ENCODE results near the gene BTAF1. TPM values are rescaled to one million over a fixed set of nuclear protein-coding genes. Genes with fewer than 3 reads are reported as not detected.
"Not testable (repeated sequence)": the region's sequence is repeated elsewhere in the genome, so short reads cannot be mapped to it uniquely, and the experiment has no call there.

Gene BTAF1
- total and polyA plus RNA-seq, 10 of the 15 experiments (the other 5 are each of a cell fraction or from before 2014, with no cell fraction given), result 11.8 to 157 (median 55.5) TPM

- POLR2A ChIA-PET; H3K27me3 ChIP-seq (replicated peaks in 1 of 2; ENCODE audit: control insufficient read depth in 2 of 2, insufficient read depth in 2 of 2, low read length in 1 of 2); H4K20me1 ChIP-seq (ENCODE audit: control insufficient read depth, insufficient read depth); H3K36me3 ChIP-seq (ENCODE audit: control insufficient read depth in 2 of 2, insufficient read depth in 2 of 2, low read length in 1 of 2); RAD21 ChIA-PET (ENCODE audit: unreplicated experiment); intact Hi-C loops (cut with micrococcal nuclease; ENCODE audit: unreplicated experiment); ATAC-seq; H3K9me3 ChIP-seq (replicated peaks; ENCODE audit: control insufficient read depth, insufficient read depth, low read length); BruUV-seq (replicated peaks); CTCF ChIA-PET; FAIRE-seq; H2AFZ ChIP-seq (ENCODE audit: control insufficient read depth, low read depth, low read length); H3K4me2 ChIP-seq (ENCODE audit: control insufficient read depth, insufficient read depth); H3K27ac ChIP-seq (ENCODE audit: control insufficient read depth, insufficient read depth); H3K4me3 ChIP-seq; DNase-seq (ENCODE audit: low read depth, low spot score); H3K79me2 ChIP-seq (ENCODE audit: control insufficient read depth, insufficient read depth, low read length); H3K4me1 ChIP-seq (ENCODE audit: control insufficient read depth, insufficient read depth, low read length); H3K9ac ChIP-seq (ENCODE audit: control insufficient read depth, insufficient read depth, low read length); in situ Hi-C loops (cut with MboI): not testable (repeated sequence)
- WGBS (ENCODE audit: insufficient coverage, insufficient replicate concordance, low lambda C conversion rate, missing lambda C conversion rate), result 33% methylated on average over 14 of the region's 14 CpGs
- SMC1A ChIA-PET (ENCODE audit: uncharacterized antibody, unreplicated experiment), result interaction anchor here (1.3 kb wide), 1 partner anchor 11 kb away, joined by 3 read pairs; no protein-coding TSS in a partner anchor
- TF ChIP-seq EED (IDR thresholded peaks at IDR 0.05; ENCODE audit: low read depth) (0 out of 2 replicates have a peak, but pooled peaks have one; percentile 19), SPI1 (IDR thresholded peaks at IDR 0.05; ENCODE audit: borderline replicate concordance, insufficient read depth, low read depth, low read length) (peak; percentile 50; the same call in 1 of the 2 replicates), RAD51 (IDR thresholded peaks at IDR 0.05) (peak; percentile 35; the same call in 1 of the 2 replicates)
Observed at GRCh38 chr10:91894261-91894685, 29.3 kb upstream of the BTAF1 start.

- ChIA-PET POLR2A (no interaction called here), CTCF (no interaction called here), SMC1A (ENCODE audit: uncharacterized antibody, unreplicated experiment) (no interaction called here), RAD21 (ENCODE audit: unreplicated experiment) (no interaction called here)
- H3K79me2 ChIP-seq (ENCODE audit: control insufficient read depth, insufficient read depth, low read length), result no peaks in the 10 kb centered on the region
- in situ Hi-C loops (cut with MboI) (no loop called here), intact Hi-C loops (cut with micrococcal nuclease; ENCODE audit: unreplicated experiment) (no loop called here)
- H3K27ac ChIP-seq (ENCODE audit: control insufficient read depth, insufficient read depth), result no peak overlapping the region
- H2AFZ ChIP-seq (ENCODE audit: control insufficient read depth, low read depth, low read length), result no peak overlapping the region
- BruUV-seq (replicated peaks), result no TSS peak
- DNase-seq (ENCODE audit: low read depth, low spot score), result no peak
- WGBS (ENCODE audit: insufficient coverage, insufficient replicate concordance, low lambda C conversion rate, missing lambda C conversion rate), result 23% methylated on average over 3 of the region's 3 CpGs
- no peak overlapping the region for H3K9ac ChIP-seq (ENCODE audit: control insufficient read depth, insufficient read depth, low read length)
- no peaks in the 10 kb centered on the region for H4K20me1 ChIP-seq (ENCODE audit: control insufficient read depth, insufficient read depth)
- no peak for ATAC-seq
- H3K27me3 ChIP-seq (replicated peaks in 1 of 2; ENCODE audit: control insufficient read depth in 2 of 2, insufficient read depth in 2 of 2, low read length in 1 of 2), result no peaks in the 10 kb centered on the region
- no peaks in the 10 kb centered on the region for H3K36me3 ChIP-seq (ENCODE audit: control insufficient read depth in 2 of 2, insufficient read depth in 2 of 2, low read length in 1 of 2)
- H3K4me1 ChIP-seq (ENCODE audit: control insufficient read depth, insufficient read depth, low read length), result no peaks in the 10 kb centered on the region; the same call in 1 of the 2 replicates
- no peak overlapping the region for H3K4me2 ChIP-seq (ENCODE audit: control insufficient read depth, insufficient read depth)
- H3K9me3 ChIP-seq (replicated peaks; ENCODE audit: control insufficient read depth, insufficient read depth, low read length), result no peaks in the 10 kb centered on the region
- H3K4me3 ChIP-seq, result no peak overlapping the region
- FAIRE-seq, result no peak
- TF ChIP-seq SREBF2 (IDR thresholded peaks at IDR 0.05; ENCODE audit: low read length) (no peak), SRF (IDR thresholded peaks at IDR 0.05; ENCODE audit: low read depth in 2 of 2, low read length in 2 of 2) (no peak), ZNF622 (IDR thresholded peaks at IDR 0.05) (no peak), GATAD2B (conservative IDR thresholded peaks at IDR 0.05; ENCODE audit: low read depth) (no peak), KDM1A (IDR thresholded peaks at IDR 0.05; ENCODE audit: borderline replicate concordance) (no peak)
Observed at GRCh38 chr10:91896212-91896756, 27.3 kb upstream of the BTAF1 start.

All from GM12878 (cell line).